ENCODE results near the gene C5orf63.

GRCh38 chr5:127068493-127069214 lies 4.6 kb downstream of the C5orf63 start:
- TF ChIP-seq CTCF (conservative IDR thresholded peaks at IDR 0.05; ENCODE audit: low read length) (no peak), EZH2phosphoT487 (IDR thresholded peaks at IDR 0.05; ENCODE audit: borderline replicate concordance, low read depth, low read length) (no peak)
